Upper lobe of right lung (tissue), 1 donor: ENCODE measurements around the gene LRRC72. TPM values are rescaled to one million over a fixed set of nuclear protein-coding genes. Genes with fewer than 3 reads are reported as not detected.

ENCODE experiments used
- ATAC-seq: fragments of 200-7000 bp; cut with Tn5 transposase; one replicate; pipeline ENCODE4 v1.9.1; 2020; ENCODE audit warnings: mild to moderate bottlenecking, moderate library complexity
- DNase-seq: peaks from one replicate; pipeline ENCODE4 v3.0.0-alpha.2; 2020
- H3K27ac ChIP-seq: fragments of 200-600 bp; one replicate; pipeline ENCODE4 v1.8.0; 2022
- H3K27me3 ChIP-seq: fragments of 200-600 bp; one replicate; pipeline ENCODE4 v1.8.0; 2022; ENCODE audit warnings: mild to moderate bottlenecking
- H3K36me3 ChIP-seq: fragments of 200-600 bp; one replicate; pipeline ENCODE4 v1.8.0; 2022
- H3K4me1 ChIP-seq: fragments of 200-600 bp; one replicate; pipeline ENCODE4 v1.8.0; 2022
- H3K4me3 ChIP-seq: fragments of 200-600 bp; one replicate; pipeline ENCODE4 v1.8.0; 2022; ENCODE audit warnings: mild to moderate bottlenecking
- H3K9me3 ChIP-seq: fragments of 200-600 bp; one replicate; pipeline ENCODE4 v1.8.0; 2022
- CTCF ChIP-seq: fragments of 200-600 bp; IDR thresholded peaks from one replicate; pipeline ENCODE4 v1.8.0; 2022; ENCODE audit warnings: antibody characterized with exemption
- intact Hi-C: fragments of 100-400 bp; cut with DNase I; formaldehyde crosslinking; loops from one replicate; pipeline ENCODE4 v1.11.0; 2022
- long read RNA-seq: library from polyadenylated mRNA; unstranded; transcript quantifications from one replicate; pipeline ENCODE4 v2.0.0, GENCODE V29; 2021
- total RNA-seq: library from RNA; stranded (reverse); fragmentation: NEBNext Ultra II Directional; extraction: Animal tissue kit (Norgen Biotek cat#: 25700); gene quantifications from one replicate; pipeline ENCODE4 v1.2.1, GENCODE V29; 2021
- donor health status: DM: no; HTN: yes; CAD: no; lungs with severe emphysema.

LRRC72 gene
- not detected for total RNA-seq
- long read RNA-seq, result 0 reads

- Histone ChIP-seq H3K36me3 (no peaks in the 10 kb centered on the region), H3K4me1 (no peaks in the 10 kb centered on the region), H3K27me3 (no peaks in the 10 kb centered on the region), H3K4me3 (no peak within 1 kb of the TSS), H3K9me3 (no peaks in the 10 kb centered on the region), H3K27ac (no peak within 1 kb of the TSS)
- DNase-seq (no peak), ATAC-seq (no peak)
- intact Hi-C loops, result no loop called here
- TF ChIP-seq CTCF, result no peak
Measured at GRCh38 chr7:16526742-16527540, at the start of gene LRRC72. Gene LRRC72 (plus strand): TSS chr7:16526825. CDS start chr7:16526953, 128 bp downstream.

GRCh38 chr7:16479161-16479560 is 47.5 kb upstream of the LRRC72 start:
- no peak for ATAC-seq

GRCh38 chr7:16479591-16479990 is 47.0 kb upstream of the LRRC72 start:
- Histone ChIP-seq H3K4me1 (no peaks in the 10 kb centered on the region), H3K4me3 (no peak overlapping the region), H3K27me3 (no peaks in the 10 kb centered on the region), H3K9me3 (no peaks in the 10 kb centered on the region), H3K36me3 (no peaks in the 10 kb centered on the region), H3K27ac (no peak overlapping the region)
- ATAC-seq (no peak), DNase-seq (no peak)
- intact Hi-C loops, result no loop called here
- TF ChIP-seq CTCF, result no peak

More at GRCh38 chr7:16479161-16479560, 47.5 kb upstream of the LRRC72 start:
- Histone ChIP-seq H3K9me3 (no peaks in the 10 kb centered on the region), H3K4me3 (no peak overlapping the region), H3K4me1 (no peaks in the 10 kb centered on the region), H3K27ac (no peak overlapping the region), H3K36me3 (no peaks in the 10 kb centered on the region), H3K27me3 (no peaks in the 10 kb centered on the region)
- no peak for DNase-seq
- intact Hi-C loops, result no loop called here
- no peak for TF ChIP-seq CTCF

- Histone ChIP-seq H3K9me3 (no peaks in the 10 kb centered on the region), H3K4me3 (no peak overlapping the region), H3K27me3 (no peaks in the 10 kb centered on the region), H3K27ac (no peak overlapping the region), H3K36me3 (no peaks in the 10 kb centered on the region), H3K4me1 (no peaks in the 10 kb centered on the region)
- DNase-seq (no peak), ATAC-seq (no peak)
- no peak for TF ChIP-seq CTCF
- intact Hi-C loops, result no loop called here
Measured at GRCh38 chr7:16484453-16485158, 42.0 kb upstream of the LRRC72 start.

- Histone ChIP-seq H3K27me3 (no peaks in the 10 kb centered on the region), H3K27ac (no peak overlapping the region), H3K36me3 (no peaks in the 10 kb centered on the region), H3K4me1 (no peaks in the 10 kb centered on the region), H3K4me3 (no peak overlapping the region), H3K9me3 (no peaks in the 10 kb centered on the region)
- intact Hi-C loops, result no loop called here
- no peak for TF ChIP-seq CTCF
- ATAC-seq, result no peak
- no peak for DNase-seq
Measured at GRCh38 chr7:16491148-16491547, 35.5 kb upstream of the LRRC72 start.
